SK-MEL-5 (cell line): ENCODE results near the gene RAC3. TPM values are rescaled to one million over a fixed set of nuclear protein-coding genes. Genes with fewer than 3 reads are reported as not detected.
"Not testable (repeated sequence)": the region's sequence is repeated elsewhere in the genome, so short reads cannot be mapped to it uniquely, and the experiment has no call there.

Experiments
- DNase-seq: peaks from one replicate; pipeline ENCODE4 v3.0.0-alpha.2; 2016; ENCODE audit warnings: low read depth, low spot score
- in situ Hi-C: cut with HindIII; loops from 2 replicates; pipeline ENCODE4 v1.10.0; 2016; ENCODE audit warnings: low sequenced_read_pairs, high pct_unique_total_duplicates, low pct_unique_long_range_greater_than_20kb
- total RNA-seq: library from RNA; depleted of rRNA; stranded (reverse); fragments of >200 nt; shearing (Covaris generic); gene quantifications from 2 replicates; pipeline ENCODE4 v1.2.3, GENCODE V29; 2014

The RAC3 gene
- total RNA-seq, 1 experiment from 2014 or later = 38.0 TPM

GRCh38 chr17:82031885-82032627 is 578 bp downstream of the RAC3 start:
- in situ Hi-C loops = loop anchor here (10.0 kb wide), 1 partner anchor 103 kb away; no protein-coding TSS in a partner anchor

GRCh38 chr17:82033359-82034085 is 2.0 kb downstream of the RAC3 start:
- in situ Hi-C loops = loop anchor here (10.0 kb wide), 1 partner anchor 101 kb away; no protein-coding TSS in a partner anchor
- DNase-seq = no peak

More at GRCh38 chr17:82031885-82032627, 578 bp downstream of the RAC3 start:
- DNase-seq = no peak

- in situ Hi-C loops = loop anchor here (10.0 kb wide), 1 partner anchor 100 kb away; no protein-coding TSS in a partner anchor
- no peak for DNase-seq
Observed at GRCh38 chr17:82034371-82035011, 3.0 kb downstream of the RAC3 start.

- in situ Hi-C loops = loop anchor here (10.0 kb wide), 1 partner anchor 99 kb away; no protein-coding TSS in a partner anchor
Observed at GRCh38 chr17:82035488-82035887, 4.0 kb downstream of the RAC3 start.

GRCh38 chr17:82035956-82036633 is 4.6 kb downstream of the RAC3 start:
- in situ Hi-C loops = loop anchor here (10.0 kb wide), 1 partner anchor 99 kb away; no protein-coding TSS in a partner anchor
- DNase-seq = no peak

More at GRCh38 chr17:82035488-82035887, 4.0 kb downstream of the RAC3 start:
- no peak for DNase-seq

- in situ Hi-C loops = loop anchor here (10.0 kb wide), 1 partner anchor 98 kb away; no protein-coding TSS in a partner anchor
- DNase-seq = no peak
Observed at GRCh38 chr17:82036634-82037091, 5.2 kb downstream of the RAC3 start.

GRCh38 chr17:82037092-82037888 is 5.8 kb downstream of the RAC3 start, which contains the start of gene DCXR:
Gene DCXR (minus strand): TSS chr17:82037697. CDS start chr17:82037682, 15 bp downstream.
- in situ Hi-C loops = loop anchor here (10.0 kb wide), 1 partner anchor 98 kb away; no protein-coding TSS in a partner anchor
- DNase-seq = peak; percentile 99

- in situ Hi-C loops = loop anchor here (10.0 kb wide), 1 partner anchor 97 kb away; no protein-coding TSS in a partner anchor
- no peak for DNase-seq
Observed at GRCh38 chr17:82037889-82038195, 6.4 kb downstream of the RAC3 start.

GRCh38 chr17:82038796-82039409 is 7.4 kb downstream of the RAC3 start:
- DNase-seq = not testable (repeated sequence)
- in situ Hi-C loops = loop anchor here (10.0 kb wide), 1 partner anchor 96 kb away; no protein-coding TSS in a partner anchor

- no peak for DNase-seq
- in situ Hi-C loops = loop anchor here (10.0 kb wide), 1 partner anchor 95 kb away; no protein-coding TSS in a partner anchor
Observed at GRCh38 chr17:82039695-82040299, 8.3 kb downstream of the RAC3 start.

- no peak for DNase-seq
- in situ Hi-C loops = no loop called here
Observed at GRCh38 chr17:82041144-82041814, 9.8 kb downstream of the RAC3 start.

GRCh38 chr17:82042649-82043048 is 11.2 kb downstream of the RAC3 start:
- in situ Hi-C loops = no loop called here
- no peak for DNase-seq

GRCh38 chr17:82043507-82043906 is 12.0 kb downstream of the RAC3 start:
- in situ Hi-C loops = no loop called here
- DNase-seq = no peak

GRCh38 chr17:82045936-82046484 is 14.5 kb downstream of the RAC3 start:
- DNase-seq = no peak
- in situ Hi-C loops = no loop called here

- in situ Hi-C loops = no loop called here
- DNase-seq = no peak
Observed at GRCh38 chr17:82046903-82047302, 15.4 kb downstream of the RAC3 start.
